ENCODE data around the gene JAKMIP2.
A peak's percentile ranks its signal among the peaks of the same experiment; 100 is the strongest.

JAKMIP2 gene

GRCh38 chr5:147708708-147709107, 73.8 kb downstream of the JAKMIP2 start:
- no peak for DNase-seq (ENCODE audit: low read depth)
- no peak overlapping the region for H3K4me3 ChIP-seq (ENCODE audit: low read length)
- no peak for TF ChIP-seq CTCF (IDR thresholded peaks at IDR 0.05; ENCODE audit: insufficient read depth, low read depth, low read length, missing control alignments)

- no peak for TF ChIP-seq CTCF (IDR thresholded peaks at IDR 0.05; ENCODE audit: insufficient read depth, low read depth, low read length, missing control alignments)
- no peak overlapping the region for H3K4me3 ChIP-seq (ENCODE audit: low read length)
- DNase-seq (ENCODE audit: low read depth), result no peak
These were observed 78.0 kb downstream of the JAKMIP2 start for GRCh38 chr5:147704544-147704943.

- no peak overlapping the region for H3K4me3 ChIP-seq (ENCODE audit: low read length)
- no peak for TF ChIP-seq CTCF (IDR thresholded peaks at IDR 0.05; ENCODE audit: insufficient read depth, low read depth, low read length, missing control alignments)
- no peak for DNase-seq (ENCODE audit: low read depth)
These were observed 81.1 kb downstream of the JAKMIP2 start for GRCh38 chr5:147701468-147701867.

- DNase-seq (ENCODE audit: low read depth), result no peak
- no peak overlapping the region for H3K4me3 ChIP-seq (ENCODE audit: low read length)
- TF ChIP-seq CTCF (IDR thresholded peaks at IDR 0.05; ENCODE audit: insufficient read depth, low read depth, low read length, missing control alignments), result no peak
These were observed 82.9 kb downstream of the JAKMIP2 start for GRCh38 chr5:147699496-147700088.

- H3K4me3 ChIP-seq (ENCODE audit: low read length), result no peak overlapping the region
- TF ChIP-seq CTCF (IDR thresholded peaks at IDR 0.05; ENCODE audit: insufficient read depth, low read depth, low read length, missing control alignments), result no peak
- no peak for DNase-seq (ENCODE audit: low read depth)
These were observed 85.1 kb downstream of the JAKMIP2 start for GRCh38 chr5:147697380-147697779.

- no peak overlapping the region for H3K4me3 ChIP-seq (ENCODE audit: low read length)
- DNase-seq (ENCODE audit: low read depth), result no peak
- no peak for TF ChIP-seq CTCF (IDR thresholded peaks at IDR 0.05; ENCODE audit: insufficient read depth, low read depth, low read length, missing control alignments)
These were observed 87.8 kb downstream of the JAKMIP2 start for GRCh38 chr5:147694772-147695171.

GRCh38 chr5:147693233-147693632, 89.3 kb downstream of the JAKMIP2 start:
- H3K4me3 ChIP-seq (ENCODE audit: low read length), result no peak overlapping the region
- no peak for TF ChIP-seq CTCF (IDR thresholded peaks at IDR 0.05; ENCODE audit: insufficient read depth, low read depth, low read length, missing control alignments)
- peak; percentile 24 for DNase-seq (ENCODE audit: low read depth)

Measured in epithelial cell of esophagus (primary cell).